ENCODE measurements around the gene AQP11. TPM values are rescaled to one million over a fixed set of nuclear protein-coding genes. Genes with fewer than 3 reads are reported as not detected.

The AQP11 gene
- total RNA-seq, 1 experiment from 2014 or later: 12.7 TPM

DNA sequence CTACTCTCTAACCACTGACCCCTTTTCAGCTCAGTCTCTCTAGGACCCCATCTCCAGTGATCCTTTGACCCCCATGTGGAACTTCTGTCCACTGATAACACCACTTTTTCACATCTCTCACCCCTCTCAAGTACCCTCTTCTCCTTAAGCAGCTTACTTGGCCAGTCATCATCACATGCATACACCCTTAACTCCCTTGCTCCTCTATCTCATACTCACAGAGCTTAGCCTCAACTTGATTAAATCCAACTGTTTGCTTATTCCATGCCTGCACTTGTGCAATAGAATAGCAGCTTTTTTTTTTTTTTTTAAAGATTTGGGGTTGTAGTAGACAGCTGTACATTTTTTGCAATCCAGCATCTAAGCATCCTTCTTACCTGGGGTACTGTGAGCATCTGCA, 22.2 kb downstream of the AQP11 start:
- Mint-ChIP-seq H3K9me3 (ENCODE audit: unreplicated experiment) (no peaks in the 10 kb centered on the region), H3K4me3 (ENCODE audit: unreplicated experiment) (no peak overlapping the region), H3K27ac (ENCODE audit: unreplicated experiment) (no peak overlapping the region), H3K36me3 (ENCODE audit: insufficient read depth, unreplicated experiment) (peaks cover 62% of the 10 kb centered on the region), H3K27me3 (ENCODE audit: insufficient read depth, unreplicated experiment) (no peaks in the 10 kb centered on the region), H3K4me1 (ENCODE audit: low read depth, unreplicated experiment) (no peaks in the 10 kb centered on the region)
- Histone ChIP-seq H3K4me1 (no peaks in the 10 kb centered on the region), H3K36me3 (ENCODE audit: control insufficient read depth, insufficient read depth, low read length) (peaks cover 3% of the 10 kb centered on the region), H3K9me3 (no peaks in the 10 kb centered on the region), H3K4me3 (ENCODE audit: low read depth, low read length) (no peak overlapping the region), H3K27me3 (replicated peaks; ENCODE audit: control insufficient read depth, insufficient read depth, low read length) (no peaks in the 10 kb centered on the region)
- TF ChIP-seq, protein P1, sequence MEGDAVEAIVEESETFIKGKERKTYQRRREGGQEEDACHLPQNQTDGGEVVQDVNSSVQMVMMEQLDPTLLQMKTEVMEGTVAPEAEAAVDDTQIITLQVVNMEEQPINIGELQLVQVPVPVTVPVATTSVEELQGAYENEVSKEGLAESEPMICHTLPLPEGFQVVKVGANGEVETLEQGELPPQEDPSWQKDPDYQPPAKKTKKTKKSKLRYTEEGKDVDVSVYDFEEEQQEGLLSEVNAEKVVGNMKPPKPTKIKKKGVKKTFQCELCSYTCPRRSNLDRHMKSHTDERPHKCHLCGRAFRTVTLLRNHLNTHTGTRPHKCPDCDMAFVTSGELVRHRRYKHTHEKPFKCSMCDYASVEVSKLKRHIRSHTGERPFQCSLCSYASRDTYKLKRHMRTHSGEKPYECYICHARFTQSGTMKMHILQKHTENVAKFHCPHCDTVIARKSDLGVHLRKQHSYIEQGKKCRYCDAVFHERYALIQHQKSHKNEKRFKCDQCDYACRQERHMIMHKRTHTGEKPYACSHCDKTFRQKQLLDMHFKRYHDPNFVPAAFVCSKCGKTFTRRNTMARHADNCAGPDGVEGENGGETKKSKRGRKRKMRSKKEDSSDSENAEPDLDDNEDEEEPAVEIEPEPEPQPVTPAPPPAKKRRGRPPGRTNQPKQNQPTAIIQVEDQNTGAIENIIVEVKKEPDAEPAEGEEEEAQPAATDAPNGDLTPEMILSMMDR (IDR thresholded peaks at IDR 0.05; ENCODE audit: insufficient read depth in 1 of 2, low read depth in 1 of 2, low read length in 1 of 2, severe bottlenecking in 1 of 2, unreplicated experiment in 1 of 2): no peak
- ChIA-PET CTCF (interaction anchor here (0.7 kb wide), 1 partner anchor 152 kb away, joined by 4 read pairs; no protein-coding TSS in a partner anchor), POLR2A (no interaction called here)
- DNase-seq: no peak
- intact Hi-C loops (cut with micrococcal nuclease; ENCODE audit: unreplicated experiment): no loop called here
- BruUV-seq (replicated peaks): no TSS peak

DNA sequence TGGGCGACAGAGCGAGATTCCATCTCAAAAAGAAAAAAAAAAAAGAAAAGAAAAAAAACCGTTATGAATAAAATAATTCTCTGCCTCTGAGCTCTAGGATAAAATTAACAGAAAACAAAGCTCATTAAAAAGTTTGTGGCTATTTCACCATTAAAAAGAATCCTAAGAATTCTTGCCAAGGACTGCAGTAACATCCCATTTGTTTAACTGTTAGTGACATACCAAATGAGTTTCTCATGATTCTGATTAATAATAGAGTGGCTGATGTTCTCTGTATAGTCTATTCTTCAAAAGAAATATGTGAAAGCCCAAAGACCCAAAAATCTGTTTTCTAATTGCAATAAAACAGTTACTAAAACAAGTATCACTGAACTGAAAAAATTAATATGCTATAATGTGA, 28.1 kb downstream of the AQP11 start:
- intact Hi-C loops (cut with micrococcal nuclease; ENCODE audit: unreplicated experiment): loop anchor here (2.0 kb wide), 1 partner anchor 29 kb away; the partner anchor contains the start of gene AQP11
- Histone ChIP-seq H3K9me3 (no peaks in the 10 kb centered on the region), H3K4me3 (ENCODE audit: low read depth, low read length) (no peak overlapping the region), H3K4me1 (no peaks in the 10 kb centered on the region), H3K36me3 (ENCODE audit: control insufficient read depth, insufficient read depth, low read length) (peaks cover 3% of the 10 kb centered on the region; the same call in 1 of the 2 replicates), H3K27me3 (replicated peaks; ENCODE audit: control insufficient read depth, insufficient read depth, low read length) (no peaks in the 10 kb centered on the region)
- Mint-ChIP-seq H3K4me1 (ENCODE audit: low read depth, unreplicated experiment) (no peaks in the 10 kb centered on the region), H3K27me3 (ENCODE audit: insufficient read depth, unreplicated experiment) (no peaks in the 10 kb centered on the region), H3K9me3 (ENCODE audit: unreplicated experiment) (no peaks in the 10 kb centered on the region), H3K27ac (ENCODE audit: unreplicated experiment) (no peak overlapping the region), H3K4me3 (ENCODE audit: unreplicated experiment) (no peak overlapping the region), H3K36me3 (ENCODE audit: insufficient read depth, unreplicated experiment) (peaks cover 83% of the 10 kb centered on the region)
- no peak for DNase-seq
- ChIA-PET CTCF (interaction anchor here (0.7 to 0.9 kb wide), 3 partner anchors 15 to 41 kb away, joined by 3 to 6 read pairs (median 3); no protein-coding TSS in a partner anchor), POLR2A (interaction anchor here (0.7 kb wide), 1 partner anchor 263 kb away, joined by 4 read pairs; no protein-coding TSS in a partner anchor)
- TF ChIP-seq, protein P1 (IDR thresholded peaks at IDR 0.05; ENCODE audit: insufficient read depth in 1 of 2, low read depth in 1 of 2, low read length in 1 of 2, severe bottlenecking in 1 of 2, unreplicated experiment in 1 of 2): no peak
- BruUV-seq (replicated peaks): no TSS peak

DNA sequence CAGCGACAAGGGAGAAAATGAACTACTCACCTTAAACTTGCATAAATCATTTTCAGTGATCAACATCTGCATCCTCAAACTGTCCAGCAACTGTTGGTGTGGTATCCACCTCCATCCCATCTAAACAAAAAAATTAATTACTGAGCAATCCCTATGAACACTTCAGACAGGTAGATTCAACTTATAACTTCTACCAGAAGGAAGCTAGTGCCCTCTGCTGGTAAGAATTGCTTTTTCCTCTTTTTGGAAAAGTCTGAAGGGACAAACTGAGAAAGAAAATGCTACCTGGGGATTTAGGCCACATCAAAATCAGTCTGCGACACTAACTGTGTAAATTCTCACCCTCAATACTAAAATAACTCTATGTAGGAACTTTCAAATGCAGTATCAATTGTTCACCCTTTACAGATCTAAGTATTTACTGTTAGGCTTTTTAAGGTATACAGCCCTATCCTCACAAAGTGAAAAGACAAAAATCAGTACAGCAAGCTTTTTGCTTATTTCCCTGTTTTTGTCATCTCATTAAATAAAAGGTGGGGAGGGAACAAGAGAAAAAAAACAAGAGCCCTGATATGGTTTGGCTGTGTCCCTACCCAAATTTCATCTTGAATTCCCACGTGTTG, 29.9 kb downstream of the AQP11 start:
- H3K4me1 Mint-ChIP-seq (ENCODE audit: low read depth, unreplicated experiment): no peaks in the 10 kb centered on the region
- ChIA-PET CTCF (interaction anchor here (0.7 to 2.0 kb wide), 8 partner anchors 11 to 424 kb away, joined by 3 to 9 read pairs (median 4); partner anchors contain the start of gene AQP11), POLR2A (no interaction called here)
- Histone ChIP-seq H3K4me1 (no peaks in the 10 kb centered on the region), H3K9me3 (no peaks in the 10 kb centered on the region), H3K4me3 (ENCODE audit: low read depth, low read length) (no peak overlapping the region), H3K36me3 (ENCODE audit: control insufficient read depth, insufficient read depth, low read length) (peaks cover 7% of the 10 kb centered on the region), H3K27me3 (replicated peaks; ENCODE audit: control insufficient read depth, insufficient read depth, low read length) (no peaks in the 10 kb centered on the region)
- peak in 1 of 2 experiments; percentile 82 for DNase-seq
- intact Hi-C loops (cut with micrococcal nuclease; ENCODE audit: unreplicated experiment): loop anchor here (1.0 to 5.0 kb wide), 6 partner anchors 31 to 492 kb away; partner anchors contain the start of genes AQP11, MYO7A and PAK1
- H3K27ac Mint-ChIP-seq (ENCODE audit: unreplicated experiment): no peak overlapping the region
- no TSS peak for BruUV-seq (replicated peaks)
- peaks cover 93% of the 10 kb centered on the region for H3K36me3 Mint-ChIP-seq (ENCODE audit: insufficient read depth, unreplicated experiment)
- no peaks in the 10 kb centered on the region for H3K27me3 Mint-ChIP-seq (ENCODE audit: insufficient read depth, unreplicated experiment)
- H3K4me3 Mint-ChIP-seq (ENCODE audit: unreplicated experiment): no peak overlapping the region
- TF ChIP-seq, protein P1 (IDR thresholded peaks at IDR 0.05; ENCODE audit: insufficient read depth in 1 of 2, low read depth in 1 of 2, low read length in 1 of 2, severe bottlenecking in 1 of 2, unreplicated experiment in 1 of 2): peak; percentile 85 to 90
- H3K9me3 Mint-ChIP-seq (ENCODE audit: unreplicated experiment): no peaks in the 10 kb centered on the region

All from Caco-2 (cell line).